ENCODE data around the gene ANKRD27.
A peak's percentile ranks its signal among the peaks of the same experiment; 100 is the strongest.
"Not testable (repeated sequence)": the region's sequence is repeated elsewhere in the genome, so short reads cannot be mapped to it uniquely, and the experiment has no call there.

ANKRD27 gene

GRCh38 chr19:32653599-32653915 lies 21.4 kb downstream of the ANKRD27 start:
- Mint-ChIP-seq H3K9me3 (no peaks in the 10 kb centered on the region), H3K36me3 (peaks cover 13% of the 10 kb centered on the region), H3K27me3 (no peaks in the 10 kb centered on the region), H3K4me1 (no peaks in the 10 kb centered on the region), H3K27ac (no peak overlapping the region), H3K4me3 (no peak overlapping the region)
- no peak for DNase-seq
- CTCF ChIA-PET: no interaction called here

GRCh38 chr19:32652894-32653598 lies 21.9 kb downstream of the ANKRD27 start:
- Mint-ChIP-seq H3K4me3 (no peak overlapping the region), H3K27ac (no peak overlapping the region), H3K9me3 (no peaks in the 10 kb centered on the region), H3K36me3 (peaks cover 16% of the 10 kb centered on the region), H3K4me1 (peaks cover under 1% of the 10 kb centered on the region), H3K27me3 (no peaks in the 10 kb centered on the region)
- no peak for DNase-seq
- CTCF ChIA-PET: no interaction called here

- CTCF ChIA-PET, H3K4me1 Mint-ChIP-seq, H3K9me3 Mint-ChIP-seq, H3K4me3 Mint-ChIP-seq, H3K27me3 Mint-ChIP-seq, DNase-seq, H3K27ac Mint-ChIP-seq: not testable (repeated sequence)
- peaks cover 20% of the 10 kb centered on the region for H3K36me3 Mint-ChIP-seq
Observed at GRCh38 chr19:32652331-32652730, 22.6 kb downstream of the ANKRD27 start.

- peaks cover 12% of the 10 kb centered on the region for H3K4me1 Mint-ChIP-seq
- no peak overlapping the region for H3K4me3 Mint-ChIP-seq
- H3K27ac Mint-ChIP-seq: no peak overlapping the region
- H3K36me3 Mint-ChIP-seq: peaks cover 25% of the 10 kb centered on the region
- no peaks in the 10 kb centered on the region for H3K27me3 Mint-ChIP-seq
- DNase-seq: no peak
- CTCF ChIA-PET: no interaction called here
- H3K9me3 Mint-ChIP-seq: no peaks in the 10 kb centered on the region
Observed at GRCh38 chr19:32651729-32652140, 23.2 kb downstream of the ANKRD27 start.

GRCh38 chr19:32650671-32651070 lies 24.3 kb downstream of the ANKRD27 start:
- Mint-ChIP-seq H3K9me3 (no peaks in the 10 kb centered on the region), H3K27ac (no peak overlapping the region), H3K36me3 (peaks cover 30% of the 10 kb centered on the region), H3K27me3 (no peaks in the 10 kb centered on the region), H3K4me3 (no peak overlapping the region), H3K4me1 (peaks cover 14% of the 10 kb centered on the region)
- CTCF ChIA-PET: no interaction called here
- no peak for DNase-seq

- Mint-ChIP-seq H3K27me3 (no peaks in the 10 kb centered on the region), H3K9me3 (no peaks in the 10 kb centered on the region), H3K36me3 (peaks cover 27% of the 10 kb centered on the region), H3K27ac (peak overlapping the region; percentile 28), H3K4me3 (no peak overlapping the region), H3K4me1 (peaks cover 14% of the 10 kb centered on the region)
- no peak for DNase-seq
- CTCF ChIA-PET: no interaction called here
Observed at GRCh38 chr19:32649751-32650150, 25.2 kb downstream of the ANKRD27 start.

- H3K27me3 Mint-ChIP-seq: no peaks in the 10 kb centered on the region
- H3K36me3 Mint-ChIP-seq: peaks cover 38% of the 10 kb centered on the region
- H3K9me3 Mint-ChIP-seq: no peaks in the 10 kb centered on the region
- no peak overlapping the region for H3K4me3 Mint-ChIP-seq
- DNase-seq: no peak
- CTCF ChIA-PET: no interaction called here
- H3K4me1 Mint-ChIP-seq: peaks cover 36% of the 10 kb centered on the region
- H3K27ac Mint-ChIP-seq: no peak overlapping the region
Observed at GRCh38 chr19:32647361-32647760, 27.6 kb downstream of the ANKRD27 start.

- Mint-ChIP-seq H3K36me3 (peaks cover 45% of the 10 kb centered on the region), H3K4me3 (no peak overlapping the region), H3K27ac (peak overlapping the region; percentile 55), H3K4me1 (peaks cover 42% of the 10 kb centered on the region), H3K27me3 (no peaks in the 10 kb centered on the region), H3K9me3 (no peaks in the 10 kb centered on the region)
- no peak for DNase-seq
- CTCF ChIA-PET: no interaction called here
Observed at GRCh38 chr19:32646556-32646955, 28.4 kb downstream of the ANKRD27 start.

GRCh38 chr19:32642771-32643170 lies 32.2 kb downstream of the ANKRD27 start:
- peak; percentile 88 for DNase-seq
- CTCF ChIA-PET: no interaction called here
- H3K4me1 Mint-ChIP-seq: peaks cover 39% of the 10 kb centered on the region
- H3K27ac Mint-ChIP-seq: peak overlapping the region; percentile 82
- H3K27me3 Mint-ChIP-seq: no peaks in the 10 kb centered on the region
- no peaks in the 10 kb centered on the region for H3K9me3 Mint-ChIP-seq
- H3K4me3 Mint-ChIP-seq: no peak overlapping the region
- H3K36me3 Mint-ChIP-seq: peaks cover 63% of the 10 kb centered on the region

GRCh38 chr19:32638625-32639024 lies 36.4 kb downstream of the ANKRD27 start:
- no peaks in the 10 kb centered on the region for H3K27me3 Mint-ChIP-seq
- no peak for DNase-seq
- H3K27ac Mint-ChIP-seq: no peak overlapping the region
- no peaks in the 10 kb centered on the region for H3K9me3 Mint-ChIP-seq
- H3K36me3 Mint-ChIP-seq: peaks cover 55% of the 10 kb centered on the region
- peaks cover 19% of the 10 kb centered on the region for H3K4me1 Mint-ChIP-seq
- CTCF ChIA-PET: no interaction called here
- no peak overlapping the region for H3K4me3 Mint-ChIP-seq

GRCh38 chr19:32637480-32637879 lies 37.5 kb downstream of the ANKRD27 start:
- H3K9me3 Mint-ChIP-seq: no peaks in the 10 kb centered on the region
- H3K4me3 Mint-ChIP-seq: no peak overlapping the region
- DNase-seq: no peak
- no peak overlapping the region for H3K27ac Mint-ChIP-seq
- CTCF ChIA-PET: no interaction called here
- H3K27me3 Mint-ChIP-seq: no peaks in the 10 kb centered on the region
- peaks cover 7% of the 10 kb centered on the region for H3K4me1 Mint-ChIP-seq
- peaks cover 48% of the 10 kb centered on the region for H3K36me3 Mint-ChIP-seq

GRCh38 chr19:32631381-32631780 lies 43.6 kb downstream of the ANKRD27 start:
- CTCF ChIA-PET: no interaction called here
- H3K27ac Mint-ChIP-seq: no peak overlapping the region
- H3K4me1 Mint-ChIP-seq: no peaks in the 10 kb centered on the region
- no peak overlapping the region for H3K4me3 Mint-ChIP-seq
- DNase-seq: no peak
- H3K9me3 Mint-ChIP-seq: no peaks in the 10 kb centered on the region
- no peaks in the 10 kb centered on the region for H3K27me3 Mint-ChIP-seq
- H3K36me3 Mint-ChIP-seq: peaks cover 16% of the 10 kb centered on the region

- CTCF ChIA-PET: no interaction called here
- no peaks in the 10 kb centered on the region for H3K9me3 Mint-ChIP-seq
- H3K36me3 Mint-ChIP-seq: peaks cover 9% of the 10 kb centered on the region
- DNase-seq: no peak
- no peak overlapping the region for H3K27ac Mint-ChIP-seq
- H3K4me3 Mint-ChIP-seq: no peak overlapping the region
- no peaks in the 10 kb centered on the region for H3K4me1 Mint-ChIP-seq
- H3K27me3 Mint-ChIP-seq: no peaks in the 10 kb centered on the region
Observed at GRCh38 chr19:32630338-32630737, 44.6 kb downstream of the ANKRD27 start.

GRCh38 chr19:32627714-32628270 lies 47.2 kb downstream of the ANKRD27 start:
- Mint-ChIP-seq H3K27me3 (no peaks in the 10 kb centered on the region), H3K36me3 (peaks cover 16% of the 10 kb centered on the region), H3K4me1 (no peaks in the 10 kb centered on the region), H3K27ac (peak overlapping the region; percentile 37), H3K9me3 (no peaks in the 10 kb centered on the region), H3K4me3 (no peak overlapping the region)
- CTCF ChIA-PET: no interaction called here
- no peak for DNase-seq

GRCh38 chr19:32626969-32627368 lies 48.0 kb downstream of the ANKRD27 start:
- CTCF ChIA-PET: no interaction called here
- H3K4me3 Mint-ChIP-seq: no peak overlapping the region
- DNase-seq: no peak
- no peaks in the 10 kb centered on the region for H3K9me3 Mint-ChIP-seq
- H3K27me3 Mint-ChIP-seq: no peaks in the 10 kb centered on the region
- peaks cover 22% of the 10 kb centered on the region for H3K36me3 Mint-ChIP-seq
- H3K4me1 Mint-ChIP-seq: no peaks in the 10 kb centered on the region
- H3K27ac Mint-ChIP-seq: no peak overlapping the region
